ENCODE measurements around the gene ERFE. TPM values are rescaled to one million over a fixed set of nuclear protein-coding genes. Genes with fewer than 3 reads are reported as not detected.

Gene ERFE
- total RNA-seq, 2 donors from 2014 or later = 1.3 to 1.5 TPM

- no peak for TF ChIP-seq CTCF (IDR thresholded peaks at IDR 0.05)
- H3K27ac ChIP-seq = no peak overlapping the region
- H3K9me3 ChIP-seq = no peaks in the 10 kb centered on the region
- DNase-seq (ENCODE audit: low spot score) (no peak), ATAC-seq (ENCODE audit: insufficient number of reproducible peaks, low FRiP score, low read depth) (no peak)
- no peaks in the 10 kb centered on the region for H3K36me3 ChIP-seq
- H3K4me3 ChIP-seq = no peak overlapping the region
- H3K27me3 ChIP-seq (replicated peaks; ENCODE audit: insufficient read depth) = no peaks in the 10 kb centered on the region
- peaks cover 0 to 6% of the 10 kb centered on the region in 2 donors for H3K4me1 ChIP-seq (ENCODE audit: control insufficient read depth in 1 of 2, low read depth in 2 of 2)
These were observed 37.1 kb upstream of the ERFE start for GRCh38 chr2:238121511-238122286.

GRCh38 chr2:238122287-238123217 is 36.2 kb upstream of the ERFE start:
- ATAC-seq (ENCODE audit: insufficient number of reproducible peaks, low FRiP score, low read depth) = no peak
- H3K4me3 ChIP-seq = no peak overlapping the region
- H3K27me3 ChIP-seq (replicated peaks; ENCODE audit: insufficient read depth) = no peaks in the 10 kb centered on the region
- H3K4me1 ChIP-seq (ENCODE audit: control insufficient read depth in 1 of 2, low read depth in 2 of 2) = peaks cover 0 to 13% of the 10 kb centered on the region in 2 donors
- H3K27ac ChIP-seq = no peak overlapping the region
- no peak for DNase-seq (ENCODE audit: low spot score)
- H3K36me3 ChIP-seq = no peaks in the 10 kb centered on the region
- no peaks in the 10 kb centered on the region for H3K9me3 ChIP-seq
- no peak for TF ChIP-seq CTCF (IDR thresholded peaks at IDR 0.05)

- no peak for DNase-seq (ENCODE audit: low spot score)
These were observed 35.4 kb upstream of the ERFE start for GRCh38 chr2:238123218-238123971.

GRCh38 chr2:238123991-238124470 is 34.7 kb upstream of the ERFE start:
- Histone ChIP-seq H3K27ac (no peak overlapping the region), H3K27me3 (replicated peaks; ENCODE audit: insufficient read depth) (no peaks in the 10 kb centered on the region), H3K9me3 (no peaks in the 10 kb centered on the region), H3K36me3 (no peaks in the 10 kb centered on the region), H3K4me1 (ENCODE audit: control insufficient read depth in 1 of 2, low read depth in 2 of 2) (peaks cover 0 to 19% of the 10 kb centered on the region in 2 donors), H3K4me3 (no peak overlapping the region)
- no peak for ATAC-seq (ENCODE audit: insufficient number of reproducible peaks, low FRiP score, low read depth)
- no peak for TF ChIP-seq CTCF (IDR thresholded peaks at IDR 0.05)
- DNase-seq (ENCODE audit: low spot score) = no peak

More at GRCh38 chr2:238123218-238123971, 35.4 kb upstream of the ERFE start:
- no peak overlapping the region for H3K4me3 ChIP-seq
- no peak for TF ChIP-seq CTCF (IDR thresholded peaks at IDR 0.05)
- no peaks in the 10 kb centered on the region for H3K27me3 ChIP-seq (replicated peaks; ENCODE audit: insufficient read depth)
- peaks cover 0 to 19% of the 10 kb centered on the region in 2 donors for H3K4me1 ChIP-seq (ENCODE audit: control insufficient read depth in 1 of 2, low read depth in 2 of 2)
- H3K27ac ChIP-seq = no peak overlapping the region
- no peak for ATAC-seq (ENCODE audit: insufficient number of reproducible peaks, low FRiP score, low read depth)
- no peaks in the 10 kb centered on the region for H3K36me3 ChIP-seq
- no peaks in the 10 kb centered on the region for H3K9me3 ChIP-seq
